Liver (tissue), 3 donors: ENCODE data around the gene ASS1.

Source experiments
- CTCF ChIP-seq: fragments of 150-350 bp; IDR thresholded peaks from 2 replicates; pipeline ENCODE4 v1.5.1; 2017; ENCODE audit warnings: improper control_type of control experiment, low read depth, low read length; ENCODE audit not compliant: missing input control
- JUND ChIP-seq, 2 donors: IDR thresholded peaks; 2 replicates each; pipeline ENCODE4 v1.6.1; 2016; ENCODE audit warnings: antibody characterized with exemption in 2 of 2
- MAX ChIP-seq: IDR thresholded peaks from 2 replicates; pipeline ENCODE4 v1.6.1; 2016; ENCODE audit warnings: antibody characterized with exemption
- TAF1 ChIP-seq: conservative IDR thresholded peaks from 2 replicates; pipeline ENCODE4 v1.6.1; 2016; ENCODE audit warnings: antibody characterized with exemption, mild to moderate bottlenecking
- TF ChIP-seq, protein P1 (sequence below): IDR thresholded peaks from 2 replicates; pipeline ENCODE4 v1.6.1; 2016; ENCODE audit warnings: antibody characterized with exemption
- TF ChIP-seq, protein P2 (sequence below): IDR thresholded peaks from 2 replicates; pipeline ENCODE4 v1.6.1; 2016; ENCODE audit warnings: antibody characterized with exemption, mild to moderate bottlenecking
- donor health status: healthy.
- donor health status: healthy.

DNA sequence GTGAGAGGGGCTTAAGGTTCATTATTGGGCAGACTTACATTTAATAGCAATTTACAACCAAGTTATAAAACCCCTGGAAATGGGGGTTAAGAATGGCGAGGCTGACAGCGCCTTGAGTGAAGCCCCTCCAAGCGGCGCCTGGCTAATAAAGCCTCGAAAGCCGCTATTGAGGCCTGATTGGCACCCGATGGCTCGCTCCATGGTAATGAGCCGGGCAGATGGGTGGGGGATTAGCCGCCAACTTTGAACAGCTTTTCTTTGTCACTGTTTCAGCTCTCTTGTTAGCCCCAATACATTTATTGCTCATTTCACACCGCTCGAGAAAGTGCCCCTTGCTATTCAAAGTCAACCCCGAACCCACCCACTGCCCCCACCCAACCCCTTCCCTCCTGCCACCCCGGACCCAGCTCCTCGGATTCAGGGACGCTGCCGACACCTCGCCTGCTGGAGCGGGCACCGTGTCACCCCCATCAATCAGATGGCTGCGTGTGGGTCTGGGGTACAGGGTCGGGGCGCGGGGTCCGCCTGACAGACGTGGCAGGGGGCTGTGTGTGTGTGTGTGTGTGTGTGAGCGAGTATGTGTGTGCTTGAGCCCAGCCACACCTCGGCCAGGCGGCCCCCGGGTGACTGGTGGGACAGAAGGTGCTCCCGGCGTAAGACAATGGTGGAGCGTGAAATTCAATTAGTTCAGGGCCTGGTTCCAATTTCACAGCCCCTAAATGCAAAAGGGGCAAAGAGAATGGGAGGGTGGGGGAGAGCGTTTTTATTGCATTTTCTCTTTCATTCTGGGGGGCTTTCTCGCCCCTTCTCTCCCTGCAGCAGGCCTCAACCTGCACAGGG, 34.2 kb downstream of the ASS1 start:
- no peak for TF ChIP-seq JUND (IDR thresholded peaks at IDR 0.05)
- no peak for TF ChIP-seq TAF1
- TF ChIP-seq, protein P1, sequence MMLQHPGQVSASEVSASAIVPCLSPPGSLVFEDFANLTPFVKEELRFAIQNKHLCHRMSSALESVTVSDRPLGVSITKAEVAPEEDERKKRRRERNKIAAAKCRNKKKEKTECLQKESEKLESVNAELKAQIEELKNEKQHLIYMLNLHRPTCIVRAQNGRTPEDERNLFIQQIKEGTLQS: no peak
- TF ChIP-seq CTCF: no peak
- TF ChIP-seq, protein P2, sequence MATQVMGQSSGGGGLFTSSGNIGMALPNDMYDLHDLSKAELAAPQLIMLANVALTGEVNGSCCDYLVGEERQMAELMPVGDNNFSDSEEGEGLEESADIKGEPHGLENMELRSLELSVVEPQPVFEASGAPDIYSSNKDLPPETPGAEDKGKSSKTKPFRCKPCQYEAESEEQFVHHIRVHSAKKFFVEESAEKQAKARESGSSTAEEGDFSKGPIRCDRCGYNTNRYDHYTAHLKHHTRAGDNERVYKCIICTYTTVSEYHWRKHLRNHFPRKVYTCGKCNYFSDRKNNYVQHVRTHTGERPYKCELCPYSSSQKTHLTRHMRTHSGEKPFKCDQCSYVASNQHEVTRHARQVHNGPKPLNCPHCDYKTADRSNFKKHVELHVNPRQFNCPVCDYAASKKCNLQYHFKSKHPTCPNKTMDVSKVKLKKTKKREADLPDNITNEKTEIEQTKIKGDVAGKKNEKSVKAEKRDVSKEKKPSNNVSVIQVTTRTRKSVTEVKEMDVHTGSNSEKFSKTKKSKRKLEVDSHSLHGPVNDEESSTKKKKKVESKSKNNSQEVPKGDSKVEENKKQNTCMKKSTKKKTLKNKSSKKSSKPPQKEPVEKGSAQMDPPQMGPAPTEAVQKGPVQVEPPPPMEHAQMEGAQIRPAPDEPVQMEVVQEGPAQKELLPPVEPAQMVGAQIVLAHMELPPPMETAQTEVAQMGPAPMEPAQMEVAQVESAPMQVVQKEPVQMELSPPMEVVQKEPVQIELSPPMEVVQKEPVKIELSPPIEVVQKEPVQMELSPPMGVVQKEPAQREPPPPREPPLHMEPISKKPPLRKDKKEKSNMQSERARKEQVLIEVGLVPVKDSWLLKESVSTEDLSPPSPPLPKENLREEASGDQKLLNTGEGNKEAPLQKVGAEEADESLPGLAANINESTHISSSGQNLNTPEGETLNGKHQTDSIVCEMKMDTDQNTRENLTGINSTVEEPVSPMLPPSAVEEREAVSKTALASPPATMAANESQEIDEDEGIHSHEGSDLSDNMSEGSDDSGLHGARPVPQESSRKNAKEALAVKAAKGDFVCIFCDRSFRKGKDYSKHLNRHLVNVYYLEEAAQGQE: no peak
- no peak for TF ChIP-seq MAX
